ENCODE data around the gene MTUS2.
"Not testable (repeated sequence)": the region's sequence is repeated elsewhere in the genome, so short reads cannot be mapped to it uniquely, and the experiment has no call there.

MTUS2 gene

DNA sequence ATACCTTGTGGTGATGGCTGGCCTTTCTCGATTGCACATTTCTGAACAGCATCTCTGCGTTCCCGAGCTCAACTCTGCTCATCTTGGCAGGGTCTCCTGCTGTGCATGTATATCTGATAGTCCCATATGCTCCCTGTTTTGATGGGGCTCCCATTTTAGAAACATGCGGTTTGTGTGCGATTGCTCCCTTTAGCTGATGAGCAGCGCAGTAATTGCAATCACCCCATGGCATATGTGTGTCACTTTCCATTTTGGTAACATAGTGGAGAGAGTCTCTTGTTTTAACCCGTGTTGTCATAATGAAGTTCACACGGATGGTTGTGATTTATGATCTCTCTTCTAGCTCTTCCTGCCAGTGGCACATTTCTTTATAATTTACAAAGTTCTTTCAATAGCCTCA, 144.7 kb downstream of the MTUS2 start:
- no peak for DNase-seq

DNA sequence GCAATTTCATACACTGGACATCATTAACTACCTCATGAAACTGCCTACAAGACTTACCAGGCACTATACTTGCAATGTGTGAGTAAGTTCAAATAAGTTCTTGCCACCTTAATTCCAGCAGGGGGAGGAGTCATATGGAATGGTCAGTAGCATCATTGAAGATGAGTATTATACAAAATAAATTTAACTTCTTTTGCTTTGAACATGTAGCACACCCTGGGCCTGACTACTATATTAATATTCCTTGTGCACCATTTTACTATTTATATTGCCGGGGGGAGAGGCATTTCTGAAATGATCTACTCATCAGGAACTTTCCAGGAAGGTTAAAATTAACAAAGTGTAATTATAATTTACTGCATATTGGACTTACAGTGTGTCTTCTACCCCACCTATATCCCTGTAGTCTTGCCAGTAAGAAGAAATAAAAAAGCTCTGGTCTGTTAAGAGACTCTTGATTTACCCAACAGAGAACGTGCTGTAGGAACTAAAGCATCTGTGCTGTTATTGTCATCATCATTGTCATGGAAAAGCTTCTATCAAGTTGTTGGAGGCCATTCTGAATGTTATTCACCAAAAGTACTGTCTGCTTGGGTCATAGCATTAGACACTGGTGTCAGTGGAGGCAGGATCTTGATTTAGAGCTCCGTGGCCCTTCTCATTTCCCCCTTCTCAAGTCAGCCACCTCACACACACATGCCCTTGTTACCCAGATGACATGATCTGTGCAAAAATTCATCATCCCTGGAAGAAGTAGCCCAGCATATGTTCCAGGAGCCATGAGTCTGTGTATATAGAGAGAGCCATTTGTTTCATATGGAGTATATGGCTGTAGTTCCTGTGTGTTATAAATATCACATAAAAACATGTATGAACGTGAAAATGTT, 147.1 kb downstream of the MTUS2 start:
- DNase-seq = no peak

GRCh38 chr13:28976195-28976594, 156.1 kb downstream of the MTUS2 start:
- DNase-seq = no peak

DNA sequence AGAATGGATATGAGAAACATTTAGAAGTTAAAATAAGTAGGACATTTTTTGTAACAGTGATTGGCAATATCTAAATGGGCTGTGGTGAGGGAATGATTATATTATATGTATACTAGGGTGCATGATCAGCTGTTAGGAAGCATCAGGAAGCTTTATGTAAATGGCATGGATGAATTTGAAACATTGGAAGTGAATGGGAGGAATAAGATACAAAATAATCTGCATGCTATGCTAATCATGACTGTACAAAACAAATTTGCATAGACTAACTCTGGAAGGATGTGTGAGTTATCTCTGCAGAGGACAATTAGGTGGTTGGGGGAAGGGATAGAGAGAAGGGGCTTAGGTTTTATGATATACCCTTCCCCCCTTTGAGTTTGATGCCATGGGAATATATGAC, 156.5 kb downstream of the MTUS2 start:
- no peak for DNase-seq

GRCh38 chr13:28978574-28978973, 158.4 kb downstream of the MTUS2 start:
- DNase-seq = no peak

DNA sequence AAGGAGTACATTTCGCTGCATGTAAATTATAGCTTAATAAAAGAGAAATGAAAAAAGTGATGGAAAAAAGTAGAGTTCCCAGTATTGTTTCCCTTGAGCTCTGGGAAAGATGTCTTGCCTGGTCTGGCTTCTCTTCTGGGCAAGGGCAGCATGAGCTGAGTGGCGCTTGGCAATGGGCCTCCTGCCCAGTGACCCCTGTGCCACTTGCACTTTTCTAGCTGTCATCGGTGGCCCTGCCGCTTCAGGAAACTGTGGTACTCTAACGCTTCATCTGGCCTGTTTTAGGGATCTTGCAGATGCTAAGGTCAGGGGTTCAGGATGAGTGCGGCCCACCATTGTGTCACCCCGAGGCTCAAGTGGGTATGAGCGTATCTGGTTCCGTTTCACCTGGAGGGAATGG, 161.4 kb downstream of the MTUS2 start:
- no peak for DNase-seq

GRCh38 chr13:28983641-28984040, 163.5 kb downstream of the MTUS2 start:
- no peak for DNase-seq

- DNase-seq = no peak
These were observed 164.2 kb downstream of the MTUS2 start for GRCh38 chr13:28984326-28984725.

- no peak for DNase-seq
These were observed 164.7 kb downstream of the MTUS2 start for GRCh38 chr13:28984825-28985224.

DNA sequence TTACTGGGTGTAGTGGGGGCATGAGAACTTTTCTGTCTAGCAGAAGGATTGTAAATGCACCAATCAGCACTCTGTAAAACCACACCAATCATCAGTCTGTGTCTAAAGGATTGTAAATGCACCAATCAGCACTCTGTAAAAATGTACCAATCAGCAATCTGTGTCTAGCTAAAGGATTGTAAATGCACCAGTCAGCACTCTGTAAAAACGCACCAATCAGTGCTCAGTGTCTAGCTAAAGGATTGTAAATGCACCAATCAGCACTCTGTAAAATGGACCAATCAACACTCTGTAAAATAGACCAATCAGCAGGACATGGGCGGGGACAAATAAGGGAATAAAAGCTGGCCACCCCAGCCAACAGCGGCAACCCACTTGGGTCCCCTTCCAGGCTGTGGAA, 170.2 kb downstream of the MTUS2 start:
- DNase-seq = not testable (repeated sequence)

- no peak for DNase-seq
These were observed 171.6 kb downstream of the MTUS2 start for GRCh38 chr13:28991764-28992163.

GRCh38 chr13:29000826-29001225, 180.7 kb downstream of the MTUS2 start:
- DNase-seq = no peak

DNA sequence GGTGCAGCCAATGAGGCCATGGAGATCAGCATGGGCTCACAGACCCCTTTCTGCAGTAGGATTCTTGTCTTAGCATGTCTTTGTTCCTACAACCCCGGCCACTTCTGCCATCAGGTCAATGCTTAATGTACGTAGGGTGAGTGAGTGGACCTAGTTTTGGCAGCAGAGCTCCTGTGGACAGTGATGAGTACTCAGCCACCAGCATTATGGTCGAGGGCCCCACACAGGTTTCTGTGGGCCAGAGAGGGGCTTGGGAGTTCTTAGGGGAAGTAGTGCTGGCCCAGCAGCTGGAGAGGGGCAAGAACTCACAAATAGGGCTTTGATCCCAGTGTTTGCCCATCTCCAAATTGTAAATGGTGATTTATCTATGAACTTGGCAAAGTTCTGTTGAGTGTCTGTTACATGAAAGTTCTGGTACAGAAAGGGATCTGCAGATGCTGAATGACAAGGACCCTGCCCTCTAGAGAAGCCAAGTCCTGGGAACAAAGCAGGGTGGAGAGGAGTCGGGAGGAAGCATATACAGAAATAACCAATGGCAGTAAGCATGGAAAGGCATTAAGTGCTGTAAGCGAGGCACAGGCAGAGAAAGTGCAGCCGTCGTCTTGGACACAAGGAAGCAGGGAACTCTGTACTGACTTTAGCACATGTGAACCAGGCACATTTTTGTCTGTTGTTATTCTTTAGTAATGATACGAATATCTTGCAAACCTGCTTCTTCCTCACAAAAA, 185.1 kb downstream of the MTUS2 start:
- no peak for DNase-seq

- no peak for DNase-seq
These were observed 185.6 kb downstream of the MTUS2 start for GRCh38 chr13:29005763-29006120.

DNA sequence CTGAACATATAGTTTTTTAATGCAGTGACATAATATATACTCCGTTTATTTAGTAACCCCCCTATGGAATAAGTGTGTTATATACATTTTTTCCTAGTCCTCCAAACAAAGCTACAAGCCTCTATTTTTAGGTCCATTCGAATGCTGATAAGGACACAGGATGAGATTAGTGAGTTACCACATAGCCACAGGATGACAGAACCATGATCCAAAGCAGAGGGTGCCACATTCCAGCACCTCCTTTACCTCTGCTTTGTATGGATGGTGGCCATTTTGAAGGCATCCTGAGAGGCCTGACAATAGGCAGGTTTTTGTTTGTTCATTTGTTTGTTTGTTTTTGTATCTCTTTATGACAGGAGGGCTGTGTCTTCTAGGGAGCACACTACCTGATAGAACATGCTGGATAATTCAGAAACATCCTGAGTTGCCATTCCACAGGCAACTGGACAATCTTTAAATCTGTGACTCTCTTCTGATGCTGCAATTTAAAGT, 186.3 kb downstream of the MTUS2 start:
- no peak for DNase-seq

DNA sequence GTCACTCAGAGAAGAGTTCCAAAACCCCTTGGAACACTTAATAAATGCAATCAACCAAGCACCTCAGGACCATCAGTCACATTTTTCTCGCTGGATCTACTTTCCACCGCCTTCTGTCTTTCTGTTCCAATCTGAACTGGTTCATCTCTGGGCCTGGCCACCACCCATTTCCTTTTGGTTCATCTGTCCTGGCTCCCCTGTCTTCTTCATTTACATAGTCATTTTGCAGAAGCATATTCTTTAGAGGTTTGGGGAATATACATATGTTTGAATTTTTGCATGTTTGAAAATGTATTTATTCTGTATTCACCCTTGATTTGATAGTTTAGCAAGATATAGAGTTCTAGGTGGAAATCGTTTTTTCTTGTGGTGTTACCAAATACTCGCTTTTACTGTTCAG, 188.2 kb downstream of the MTUS2 start:
- no peak for DNase-seq

DNA sequence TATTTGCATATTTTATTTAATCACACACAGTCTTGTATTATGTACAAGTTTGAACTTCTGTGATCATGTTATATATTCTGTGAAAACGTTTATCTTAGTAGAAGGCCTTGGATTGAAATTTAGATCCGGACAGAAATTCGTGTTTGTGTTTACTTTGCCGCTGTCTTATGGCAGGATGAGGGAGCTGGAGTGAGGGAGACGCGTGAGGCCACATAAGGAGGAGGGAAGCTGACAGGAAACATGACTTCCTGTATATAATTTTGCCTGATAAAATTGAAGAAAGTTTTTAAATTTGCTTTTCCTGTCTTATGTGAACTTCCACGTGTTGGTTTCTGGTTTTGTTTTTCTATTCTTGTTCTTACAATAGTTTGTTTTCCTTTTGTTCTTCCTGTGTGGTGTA, 200.2 kb downstream of the MTUS2 start:
- DNase-seq = no peak

DNA sequence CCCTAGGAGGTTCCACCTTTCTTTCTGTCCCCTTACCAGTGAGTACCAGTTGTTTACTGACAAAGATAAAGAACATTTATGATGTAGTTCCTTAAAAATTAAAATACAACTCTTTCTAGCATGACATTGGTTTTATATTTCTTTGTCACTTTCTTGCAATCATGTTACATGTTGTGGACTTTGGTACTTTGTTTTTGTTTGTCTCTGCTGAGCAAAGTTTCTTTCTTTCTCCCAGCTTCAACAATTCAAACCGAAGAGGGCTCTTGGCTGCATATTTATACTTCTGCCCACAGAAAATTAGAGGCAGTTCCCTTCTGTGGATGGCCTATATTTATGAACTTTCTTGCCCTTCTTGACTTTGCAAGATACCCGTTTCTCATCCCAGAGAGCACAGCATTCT, 201.2 kb downstream of the MTUS2 start:
- no peak for DNase-seq

GRCh38 chr13:29021717-29022116, 201.6 kb downstream of the MTUS2 start:
- no peak for DNase-seq

DNA sequence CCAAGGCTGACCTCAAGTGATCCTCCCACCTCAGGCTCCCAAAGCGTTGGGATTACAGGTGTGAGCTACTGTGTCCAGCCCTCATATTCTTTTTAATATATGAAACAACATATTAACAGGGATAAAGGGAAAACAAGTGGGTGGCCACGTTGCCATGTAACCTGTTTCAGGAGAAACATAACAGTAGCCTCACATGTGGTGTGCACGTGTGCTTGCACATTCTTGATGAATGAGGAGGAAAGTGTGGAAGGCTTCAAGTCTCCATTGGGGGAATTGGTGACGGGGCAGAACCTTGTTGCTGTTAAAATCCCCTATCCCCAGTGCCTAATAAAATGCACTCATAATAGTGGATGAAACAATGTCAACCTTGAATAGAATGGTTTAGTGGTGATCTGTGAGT, 202.3 kb downstream of the MTUS2 start:
- DNase-seq = no peak

- DNase-seq = no peak
These were observed 202.8 kb downstream of the MTUS2 start for GRCh38 chr13:29022968-29023367.

DNA sequence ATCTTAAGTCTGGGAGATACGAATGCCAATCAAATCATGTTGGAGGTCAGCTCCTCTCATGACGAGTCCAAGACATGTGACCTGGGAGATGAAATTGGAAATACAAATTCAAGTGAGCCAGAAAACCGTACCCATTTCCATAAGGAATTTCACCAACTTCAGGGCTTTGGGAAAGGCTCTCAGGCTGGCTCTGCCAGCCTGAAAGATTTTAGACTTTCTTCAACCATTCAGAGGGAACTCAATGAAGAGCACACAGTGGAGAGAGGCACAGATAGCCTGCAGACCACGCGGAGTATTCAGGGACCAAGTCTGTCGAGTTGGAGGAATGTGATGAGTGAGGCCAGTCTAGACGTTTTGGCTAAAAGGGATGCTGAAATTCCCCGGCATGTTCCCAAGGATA, 204.6 kb downstream of the MTUS2 start:
- DNase-seq = no peak

- no peak for DNase-seq
These were observed 208.7 kb downstream of the MTUS2 start for GRCh38 chr13:29028868-29029267.

DNA sequence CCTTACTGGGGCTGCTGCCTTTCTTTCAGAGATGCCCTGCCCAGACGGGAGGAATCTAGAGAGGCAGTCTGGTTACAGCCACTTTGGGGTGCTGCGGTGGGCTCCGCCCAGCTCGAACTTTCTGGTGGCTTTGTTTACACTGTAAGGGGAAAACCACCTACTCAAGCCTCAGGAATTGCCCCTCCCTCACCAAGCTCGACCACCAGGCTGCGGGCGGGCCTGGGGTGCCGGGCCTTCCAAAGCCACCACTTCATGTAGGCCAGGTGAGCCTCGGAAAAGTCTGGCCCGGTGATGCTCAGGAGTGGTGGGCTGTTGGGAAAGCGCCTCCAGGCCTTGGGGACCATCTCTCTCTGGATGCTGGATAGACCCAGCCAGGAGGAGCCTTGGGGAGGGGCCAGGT, 218.6 kb downstream of the MTUS2 start:
- no peak for DNase-seq

All from activated effector memory CD4-positive, alpha-beta T cell treated with Interleukin-2 at 50 U/mL for 16 hours (primary cell).